ENCODE measurements around the gene ACTL7B. TPM values are rescaled to one million over a fixed set of nuclear protein-coding genes. Genes with fewer than 3 reads are reported as not detected.

Gene ACTL7B
- total and polyA plus RNA-seq, 2 experiments from 2014 or later, result not detected

- Histone ChIP-seq H2AFZ (no peak overlapping the region), H3K27ac (ENCODE audit: low read depth) (no peak overlapping the region), H3K27me3 (ENCODE audit: insufficient read depth) (no peaks in the 10 kb centered on the region), H3K4me3 (no peak overlapping the region), H3K9me2 (ENCODE audit: insufficient read depth) (no peaks in the 10 kb centered on the region), H3K36me3 (ENCODE audit: insufficient read depth) (peaks cover 3% of the 10 kb centered on the region; the same call in 1 of the 2 replicates), H3K4me1 (ENCODE audit: insufficient read depth) (no peaks in the 10 kb centered on the region), H4K20me1 (replicated peaks; ENCODE audit: insufficient read depth) (no peaks in the 10 kb centered on the region), H3F3A (replicated peaks; ENCODE audit: low read depth) (no peaks in the 10 kb centered on the region), H3K4me2 (no peak overlapping the region), H3K79me2 (replicated peaks; ENCODE audit: insufficient read depth) (no peaks in the 10 kb centered on the region)
- DNase-seq (ENCODE audit: low spot score) (no peak), ATAC-seq (no peak)
- Mint-ChIP-seq H3K27ac (no peak overlapping the region), H3K4me3 (no peak overlapping the region), H3K27me3 (ENCODE audit: insufficient read depth, low read depth, poor library complexity) (peaks cover 8% of the 10 kb centered on the region), H3K36me3 (ENCODE audit: low read depth) (peaks cover 24% of the 10 kb centered on the region), H3K4me1 (no peaks in the 10 kb centered on the region), H3K9me3 (peaks cover 43% of the 10 kb centered on the region)
- TF ChIP-seq ZNF331 (CRISPR knock-in tag; IDR thresholded peaks at IDR 0.05; ENCODE audit: low read depth), result no peak
- no peak for TF ChIP-seq NANOG (IDR thresholded peaks at IDR 0.05; ENCODE audit: borderline replicate concordance)
- no peak for TF ChIP-seq POLR2AphosphoS5 (IDR thresholded peaks at IDR 0.05; ENCODE audit: low read depth)
- TF ChIP-seq JUNB (IDR thresholded peaks at IDR 0.05; ENCODE audit: unreplicated experiment), result no peak
- no peak for TF ChIP-seq CREB1 (CRISPR knock-in tag; IDR thresholded peaks at IDR 0.05; ENCODE audit: low read depth)
- no peak for TF ChIP-seq ZNF114 (CRISPR knock-in tag; IDR thresholded peaks at IDR 0.05)
- no peak for TF ChIP-seq CTCF (conservative IDR thresholded peaks at IDR 0.05; ENCODE audit: low read depth in 2 of 2)
Observed at GRCh38 chr9:108823829-108824228, 32.0 kb downstream of the ACTL7B start.

- Histone ChIP-seq H3K4me1 (ENCODE audit: insufficient read depth) (no peaks in the 10 kb centered on the region), H4K20me1 (replicated peaks; ENCODE audit: insufficient read depth) (no peaks in the 10 kb centered on the region), H3F3A (replicated peaks; ENCODE audit: low read depth) (no peaks in the 10 kb centered on the region), H3K4me3 (no peak overlapping the region), H3K4me2 (no peak overlapping the region), H2AFZ (no peak overlapping the region), H3K9me2 (ENCODE audit: insufficient read depth) (no peaks in the 10 kb centered on the region), H3K36me3 (ENCODE audit: insufficient read depth) (no peaks in the 10 kb centered on the region), H3K27me3 (ENCODE audit: insufficient read depth) (no peaks in the 10 kb centered on the region), H3K79me2 (replicated peaks; ENCODE audit: insufficient read depth) (no peaks in the 10 kb centered on the region), H3K27ac (ENCODE audit: low read depth) (no peak overlapping the region)
- no peak overlapping the region for H3K27ac Mint-ChIP-seq
- no peaks in the 10 kb centered on the region for H3K36me3 Mint-ChIP-seq (ENCODE audit: low read depth)
- ATAC-seq, result no peak
- no peak overlapping the region for H3K4me3 Mint-ChIP-seq
- no peaks in the 10 kb centered on the region for H3K9me3 Mint-ChIP-seq
- H3K27me3 Mint-ChIP-seq (ENCODE audit: insufficient read depth, low read depth, poor library complexity), result no peaks in the 10 kb centered on the region
- no peak for DNase-seq (ENCODE audit: low spot score)
- H3K4me1 Mint-ChIP-seq, result peaks cover 4% of the 10 kb centered on the region; the same call in 2 of the 3 replicates
- TF ChIP-seq ZNF114 (CRISPR knock-in tag; IDR thresholded peaks at IDR 0.05) (no peak), CREB1 (CRISPR knock-in tag; IDR thresholded peaks at IDR 0.05; ENCODE audit: low read depth) (no peak), POLR2AphosphoS5 (IDR thresholded peaks at IDR 0.05; ENCODE audit: low read depth) (no peak), ZNF462 (CRISPR knock-in tag; IDR thresholded peaks at IDR 0.05) (no peak), CTCF (conservative IDR thresholded peaks at IDR 0.05; ENCODE audit: low read depth in 2 of 2) (no peak), NANOG (IDR thresholded peaks at IDR 0.05; ENCODE audit: borderline replicate concordance) (no peak), STAT1 (IDR thresholded peaks at IDR 0.05; ENCODE audit: unreplicated experiment) (no peak)
Observed at GRCh38 chr9:108816037-108816436, 39.7 kb downstream of the ACTL7B start.

Measured in GM23338 (cell line).